Peyer's patch (tissue), 4 donors: Measurements from ENCODE around the gene CDSN.

Source experiments
- POLR2A ChIP-seq, 2 donors: fragments of 450-650 bp; IDR thresholded peaks; one replicate each; pipeline ENCODE4 v1.5.1; 2017; ENCODE audit warnings: antibody characterized with exemption in 2 of 2, mild to moderate bottlenecking in 2 of 2, moderate library complexity in 2 of 2
- TF ChIP-seq, protein P1 (sequence below), 6 experiments: fragments of 450-650 bp in 4 of 6; fragments of 200-600 bp in 2 of 6; sonication (generic) in 1 of 6; IDR thresholded peaks; one replicate each; pipeline ENCODE4 v1.5.1; 2017 to 2019; ENCODE audit warnings: antibody characterized with exemption in 6 of 6, mild to moderate bottlenecking in 3 of 6, moderate library complexity in 1 of 6

DNA sequence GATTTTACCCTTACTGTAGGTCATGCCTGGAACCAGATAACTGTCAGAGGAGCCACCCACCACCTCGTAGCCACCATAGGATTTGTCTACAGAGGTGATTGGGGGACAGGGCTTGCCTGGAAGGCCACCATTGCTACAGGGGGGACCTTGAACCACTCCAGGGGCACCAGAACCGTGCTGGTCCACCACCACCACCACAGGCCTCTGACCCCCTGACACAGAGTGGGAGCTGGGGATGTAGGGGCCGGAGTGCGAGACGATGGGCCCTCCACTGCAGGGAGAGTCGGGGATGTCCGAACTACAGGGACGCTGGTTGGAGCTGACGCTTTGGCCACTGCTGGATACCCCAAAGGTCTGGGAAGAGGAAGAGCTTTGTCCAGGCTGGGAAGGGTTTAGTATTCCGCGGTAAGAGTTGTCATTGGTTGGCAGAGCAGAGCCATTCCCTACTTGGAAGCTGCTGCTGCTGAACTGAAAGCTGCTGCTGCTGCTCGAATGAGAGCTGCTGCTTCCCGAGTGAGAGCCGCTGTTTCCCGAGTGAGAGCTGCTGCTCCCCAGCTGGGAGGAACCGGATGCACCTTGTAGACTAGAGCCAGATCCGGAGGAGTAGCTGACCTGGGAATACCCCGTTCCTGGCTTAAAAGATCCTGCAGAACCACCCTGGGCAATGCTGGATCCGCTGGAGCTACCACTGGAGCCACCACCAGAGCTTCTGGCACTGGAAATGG is 3.4 kb downstream of the CDSN start:
- TF ChIP-seq, protein P1, sequence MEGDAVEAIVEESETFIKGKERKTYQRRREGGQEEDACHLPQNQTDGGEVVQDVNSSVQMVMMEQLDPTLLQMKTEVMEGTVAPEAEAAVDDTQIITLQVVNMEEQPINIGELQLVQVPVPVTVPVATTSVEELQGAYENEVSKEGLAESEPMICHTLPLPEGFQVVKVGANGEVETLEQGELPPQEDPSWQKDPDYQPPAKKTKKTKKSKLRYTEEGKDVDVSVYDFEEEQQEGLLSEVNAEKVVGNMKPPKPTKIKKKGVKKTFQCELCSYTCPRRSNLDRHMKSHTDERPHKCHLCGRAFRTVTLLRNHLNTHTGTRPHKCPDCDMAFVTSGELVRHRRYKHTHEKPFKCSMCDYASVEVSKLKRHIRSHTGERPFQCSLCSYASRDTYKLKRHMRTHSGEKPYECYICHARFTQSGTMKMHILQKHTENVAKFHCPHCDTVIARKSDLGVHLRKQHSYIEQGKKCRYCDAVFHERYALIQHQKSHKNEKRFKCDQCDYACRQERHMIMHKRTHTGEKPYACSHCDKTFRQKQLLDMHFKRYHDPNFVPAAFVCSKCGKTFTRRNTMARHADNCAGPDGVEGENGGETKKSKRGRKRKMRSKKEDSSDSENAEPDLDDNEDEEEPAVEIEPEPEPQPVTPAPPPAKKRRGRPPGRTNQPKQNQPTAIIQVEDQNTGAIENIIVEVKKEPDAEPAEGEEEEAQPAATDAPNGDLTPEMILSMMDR (IDR thresholded peaks at IDR 0.05) = no peak
- no peak for TF ChIP-seq POLR2A (IDR thresholded peaks at IDR 0.05)
